IPS-18c (cell line): ENCODE data around the gene GRAMD4.
"Not testable (repeated sequence)": the region's sequence is repeated elsewhere in the genome, so short reads cannot be mapped to it uniquely, and the experiment has no call there.

ENCODE experiments used
- H3K4me3 ChIP-seq: 2 replicates; pipeline ENCODE4 v1.7.0; 2013; ENCODE audit warnings: low read depth, mild to moderate bottlenecking, low read length, moderate library complexity; ENCODE audit not compliant: insufficient read depth
- H3K9me3 ChIP-seq: one replicate; pipeline ENCODE4 v1.6.1; 2013; ENCODE audit warnings: mild to moderate bottlenecking, low read length, moderate library complexity; ENCODE audit not compliant: control insufficient read depth, insufficient read depth

The GRAMD4 gene

DNA sequence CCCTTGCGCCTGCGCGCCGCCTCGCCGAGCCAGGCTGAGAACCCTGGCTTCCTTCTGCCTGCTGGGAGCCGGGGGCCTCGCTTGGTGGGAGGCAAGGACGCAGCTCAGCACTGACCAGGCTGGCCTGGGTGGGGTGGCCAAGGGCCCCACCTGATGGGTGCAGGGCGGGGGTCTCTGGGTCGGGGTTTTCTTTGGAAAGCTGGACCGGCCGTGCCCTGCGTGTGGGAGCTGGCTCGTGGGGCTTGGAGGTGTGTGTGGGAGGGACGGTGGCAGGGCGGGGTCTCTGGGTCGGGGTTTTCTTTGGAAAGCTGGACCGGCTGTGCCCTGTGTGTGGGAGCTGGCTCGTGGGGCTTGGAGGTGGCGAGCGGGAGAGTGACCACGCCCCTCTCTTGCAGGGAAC lies 6.2 kb downstream of the GRAMD4 start:
- H3K4me3 ChIP-seq, result no peak overlapping the region
- peaks cover 4% of the 10 kb centered on the region for H3K9me3 ChIP-seq

DNA sequence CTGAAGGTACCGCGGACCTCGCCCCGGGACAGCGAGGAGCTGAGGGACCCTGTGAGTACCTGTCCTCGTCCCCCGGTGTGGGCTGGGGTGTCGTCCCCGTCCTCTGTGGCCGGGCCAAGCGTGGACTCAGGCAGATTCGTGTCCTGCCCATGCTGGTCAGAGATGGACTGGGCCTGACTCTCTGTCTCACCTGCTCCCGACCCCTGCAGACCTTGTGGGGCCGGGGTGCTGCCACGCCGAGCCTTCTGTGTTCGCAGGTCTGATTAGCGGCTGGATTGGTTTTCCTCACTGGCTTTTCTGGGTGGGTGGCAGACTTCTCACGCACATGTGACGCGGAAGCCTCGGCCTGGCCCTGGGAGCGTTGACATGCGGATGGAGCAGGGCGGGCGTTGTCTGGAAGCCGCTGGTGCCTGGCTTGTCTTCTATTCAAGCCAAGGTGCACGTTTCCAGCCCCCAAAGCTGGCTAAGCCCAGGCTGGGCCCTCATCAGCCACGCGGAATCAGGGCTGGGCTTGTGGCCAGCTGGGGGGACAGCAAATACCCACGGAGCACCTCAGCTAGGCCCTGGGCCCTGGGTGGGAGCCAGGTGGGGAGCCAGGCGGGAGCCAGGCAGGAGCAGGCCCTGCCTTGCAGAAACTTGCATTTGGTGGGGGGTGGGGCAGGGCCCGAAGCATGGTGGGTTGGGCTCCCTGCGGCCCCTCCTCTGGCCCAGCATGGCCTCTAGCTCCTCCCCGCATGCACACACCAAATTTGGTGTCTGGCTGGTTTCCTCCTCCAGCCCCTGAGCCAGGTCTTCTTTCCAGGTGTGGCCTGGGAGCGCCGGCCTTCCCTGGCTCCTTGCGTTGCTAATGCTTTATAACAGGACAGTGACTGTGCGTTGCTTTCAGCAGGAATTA lies 7.0 kb downstream of the GRAMD4 start:
- H3K4me3 ChIP-seq, result no peak overlapping the region

DNA sequence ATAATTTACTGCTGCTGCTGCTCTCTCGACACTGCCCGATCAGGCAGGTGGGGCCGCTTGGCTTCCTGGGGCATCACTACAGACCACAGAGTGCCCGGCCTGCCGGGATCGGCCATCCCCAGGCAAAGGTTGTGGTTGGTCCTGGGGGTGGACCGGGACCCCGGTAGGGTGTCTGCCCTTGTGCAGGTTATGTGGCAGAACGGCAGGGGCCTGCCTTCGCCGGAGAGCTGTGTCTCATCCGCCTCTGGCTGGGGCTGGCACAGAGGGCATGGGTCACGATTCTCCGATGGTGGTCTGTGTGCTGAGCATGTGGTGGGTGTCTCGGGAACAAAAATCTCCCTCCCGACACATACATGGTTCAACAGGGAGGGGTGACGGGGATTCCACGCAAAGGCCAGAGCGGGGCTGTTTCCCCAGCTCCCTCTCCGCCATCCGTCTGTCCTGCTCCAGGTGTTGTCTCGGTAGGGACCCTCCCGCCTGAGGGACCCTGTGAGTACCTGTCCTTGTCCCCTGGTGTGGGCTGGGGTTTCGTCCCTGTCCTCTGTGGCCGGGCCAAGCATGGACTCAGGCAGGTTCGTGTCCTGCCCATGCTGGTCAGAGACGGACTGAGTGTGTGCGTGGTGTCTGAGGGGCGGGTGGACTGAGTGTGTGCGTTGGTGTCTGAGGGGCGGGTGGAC lies 7.8 kb downstream of the GRAMD4 start:
- no peak overlapping the region for H3K4me3 ChIP-seq
- H3K9me3 ChIP-seq, result no peaks in the 10 kb centered on the region

More for the DNA sequence above, 7.0 kb downstream of the GRAMD4 start:
- H3K9me3 ChIP-seq, result peaks cover 3% of the 10 kb centered on the region

DNA sequence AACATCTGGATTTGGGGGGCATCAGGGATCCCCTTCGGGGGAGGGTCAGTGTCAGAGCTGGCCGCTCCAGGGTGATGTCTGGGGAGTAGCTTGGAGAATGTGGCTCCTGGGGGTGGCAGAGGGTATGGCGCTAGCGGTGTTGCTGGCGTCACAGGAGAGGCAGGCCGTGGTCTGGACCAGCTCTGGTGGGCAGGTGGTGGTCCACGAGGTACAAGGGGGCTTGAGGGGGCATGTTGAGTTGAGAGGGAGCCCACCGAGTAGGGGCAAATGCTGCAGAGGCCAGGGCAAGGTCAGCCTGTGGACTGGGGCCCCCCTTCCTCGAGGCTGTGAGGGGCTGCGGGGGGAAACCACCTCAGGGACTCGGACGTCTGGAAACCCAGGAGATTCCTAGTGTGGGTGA lies 8.6 kb downstream of the GRAMD4 start:
- H3K9me3 ChIP-seq, result no peaks in the 10 kb centered on the region
- H3K4me3 ChIP-seq, result no peak overlapping the region

DNA sequence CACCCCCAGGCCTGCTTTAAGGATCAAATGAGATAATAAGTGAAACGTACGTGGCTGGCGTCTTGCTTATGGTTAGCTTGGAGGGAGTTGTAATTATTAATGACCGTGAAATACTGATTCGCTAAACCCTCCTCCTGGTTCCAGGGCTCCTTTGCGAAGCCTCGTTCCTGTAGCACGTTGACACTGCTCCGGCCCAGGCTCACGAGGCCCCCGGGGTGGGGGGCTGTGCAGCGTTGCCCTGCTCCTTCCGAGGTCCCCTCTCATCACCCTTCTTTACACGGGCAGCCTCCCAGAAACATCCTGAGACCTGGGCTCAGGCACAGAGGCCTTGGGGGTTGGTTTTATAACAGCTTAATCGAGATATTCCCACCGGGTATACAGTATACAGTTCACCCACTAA lies 9.1 kb downstream of the GRAMD4 start:
- Histone ChIP-seq H3K9me3 (no peaks in the 10 kb centered on the region), H3K4me3 (no peak overlapping the region)

DNA sequence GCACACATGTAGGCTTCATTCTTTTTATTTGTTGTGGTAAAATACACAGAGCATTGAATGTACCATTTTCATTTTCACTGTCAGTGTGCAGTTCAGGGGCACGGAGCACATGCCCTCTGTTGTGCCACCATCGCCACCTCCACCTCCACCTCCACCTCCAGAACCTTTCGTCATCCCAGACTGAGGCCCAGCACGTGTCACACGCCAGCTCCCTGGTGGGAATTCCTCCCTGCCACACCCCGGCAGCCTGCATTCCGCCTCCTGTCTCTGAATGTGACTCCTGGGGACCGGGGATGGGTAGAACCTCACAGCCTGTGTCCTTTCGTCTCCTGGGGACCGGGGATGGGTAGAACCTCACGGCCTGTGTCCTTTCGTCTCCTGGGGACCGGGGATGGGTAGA lies 10.9 kb downstream of the GRAMD4 start:
- no peaks in the 10 kb centered on the region for H3K9me3 ChIP-seq
- no peak overlapping the region for H3K4me3 ChIP-seq

DNA sequence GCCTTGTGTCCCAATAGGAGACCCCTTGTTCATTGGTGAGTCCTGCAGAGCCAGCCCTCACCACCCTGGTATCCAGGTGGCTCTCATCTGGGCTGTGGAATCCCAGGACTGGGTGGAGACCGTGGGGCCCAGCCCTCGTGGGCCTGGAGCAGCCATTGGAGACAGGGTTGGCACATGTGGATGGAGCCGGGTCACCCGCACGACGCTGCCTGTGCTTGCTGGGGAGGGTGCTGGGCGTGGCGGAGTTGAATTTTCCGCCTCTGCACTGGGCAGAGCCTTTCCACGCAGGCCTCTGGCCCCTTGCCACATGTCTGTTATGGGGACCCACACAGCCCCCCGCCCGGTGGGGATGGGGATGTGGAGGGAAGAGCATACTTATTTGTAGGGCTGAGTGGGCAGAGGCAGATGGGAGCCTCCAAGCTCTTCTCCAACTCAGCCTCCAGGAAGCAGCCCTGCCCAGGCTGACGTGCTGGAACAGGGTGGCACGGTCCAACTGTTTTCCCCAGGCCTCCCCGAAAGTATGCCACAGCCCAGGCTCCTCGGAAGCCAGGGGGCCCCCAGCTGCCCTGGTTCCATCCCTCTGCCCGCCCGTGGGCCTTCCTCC lies 12.6 kb downstream of the GRAMD4 start:
- no peaks in the 10 kb centered on the region for H3K9me3 ChIP-seq
- no peak overlapping the region for H3K4me3 ChIP-seq

DNA sequence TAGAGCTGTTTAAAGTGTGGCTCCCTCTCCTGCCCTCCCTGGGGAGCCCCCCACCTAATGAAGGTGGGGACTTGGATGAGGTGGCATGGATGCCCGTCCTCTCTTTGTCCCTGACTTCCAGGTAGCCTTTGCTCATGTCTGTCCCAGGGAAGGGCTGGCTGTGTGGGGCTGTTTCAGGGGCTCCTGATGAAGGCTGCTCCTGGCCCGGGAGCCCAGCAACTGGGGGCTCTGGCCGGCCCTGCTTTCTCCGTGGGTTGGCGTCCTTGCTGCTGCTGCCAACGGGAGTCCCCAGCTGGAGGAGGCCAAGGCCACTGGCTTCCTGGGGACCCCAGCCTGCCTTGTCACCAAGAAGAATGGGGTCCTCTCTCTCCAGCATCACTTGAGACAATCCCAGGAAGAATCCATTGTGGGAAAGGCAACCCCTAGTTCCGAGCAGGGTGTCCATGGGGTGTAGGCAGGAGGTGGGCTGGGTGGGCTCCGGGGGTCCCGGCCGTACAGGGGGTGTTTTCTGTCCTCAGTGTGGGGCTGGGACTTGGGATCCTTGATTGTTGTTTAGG lies 13.2 kb downstream of the GRAMD4 start:
- no peak overlapping the region for H3K4me3 ChIP-seq
- no peaks in the 10 kb centered on the region for H3K9me3 ChIP-seq

DNA sequence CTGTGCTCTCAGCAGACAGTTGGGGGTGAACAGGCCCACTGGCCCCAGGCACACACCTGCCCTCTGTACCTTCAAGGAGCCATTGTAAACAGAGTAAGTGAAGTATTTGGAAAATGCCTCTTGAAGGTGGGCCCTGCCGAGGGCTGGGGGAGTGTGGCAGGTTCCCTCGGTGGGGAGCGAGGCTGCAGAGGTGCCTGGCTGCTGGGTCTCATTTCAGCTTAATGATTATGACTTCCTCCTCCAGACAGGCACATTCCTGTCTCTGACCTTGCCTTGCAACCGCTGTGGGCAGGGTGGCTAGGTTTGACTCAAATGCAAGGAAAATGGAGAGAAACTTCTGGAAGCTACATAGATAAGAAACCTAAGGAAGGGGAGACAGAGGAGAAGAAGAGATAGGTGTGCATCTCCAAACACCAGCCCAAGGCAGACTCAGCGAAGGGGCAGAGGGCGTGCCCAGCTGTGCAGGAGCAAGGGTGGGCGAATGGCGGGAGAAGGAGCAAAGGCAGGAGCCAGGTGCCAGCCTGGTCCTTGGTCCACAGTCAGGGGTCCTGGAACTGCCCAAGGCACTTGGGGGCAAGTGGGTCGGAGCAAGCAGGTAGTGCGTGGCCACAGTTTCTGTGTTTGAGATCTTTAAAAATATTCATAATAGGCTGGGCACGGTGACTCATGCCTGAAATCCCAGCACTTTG lies 14.0 kb downstream of the GRAMD4 start:
- no peak overlapping the region for H3K4me3 ChIP-seq
- H3K9me3 ChIP-seq, result no peaks in the 10 kb centered on the region

DNA sequence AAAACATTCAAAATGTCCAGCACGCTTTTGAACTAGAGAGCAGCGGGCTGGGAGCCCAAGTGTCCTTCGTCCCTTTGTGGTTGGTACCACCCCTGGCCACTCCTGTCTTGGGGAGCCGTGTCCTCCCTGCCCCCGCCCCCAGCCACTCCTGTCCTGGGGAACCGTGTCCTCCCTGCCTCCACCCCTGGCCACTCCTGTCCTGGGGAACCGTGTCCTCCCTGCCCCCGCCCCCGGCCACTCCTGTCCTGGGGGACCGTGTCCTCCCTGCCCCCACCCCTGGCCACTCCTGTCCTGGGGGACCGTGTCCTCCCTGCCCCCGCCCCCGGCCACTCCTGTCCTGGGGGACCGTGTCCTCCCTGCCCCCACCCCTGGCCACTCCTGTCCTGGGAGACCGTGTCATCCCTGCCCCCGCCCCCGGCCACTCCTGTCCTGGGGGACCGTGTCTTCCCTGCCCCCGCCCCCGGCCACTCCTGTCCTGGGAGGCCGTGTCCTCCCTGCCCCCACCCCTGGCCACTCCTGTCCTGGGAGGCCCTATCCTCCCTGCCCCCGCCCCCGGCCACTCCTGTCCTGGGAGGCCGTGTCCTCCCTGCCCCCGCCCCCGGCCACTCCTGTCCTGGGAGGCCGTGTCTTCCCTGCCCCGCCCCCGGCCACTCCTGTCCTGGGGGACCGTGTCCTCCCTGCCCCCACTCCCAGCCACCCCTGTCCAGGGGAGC lies 14.9 kb downstream of the GRAMD4 start:
- H3K4me3 ChIP-seq, result not testable (repeated sequence)

DNA sequence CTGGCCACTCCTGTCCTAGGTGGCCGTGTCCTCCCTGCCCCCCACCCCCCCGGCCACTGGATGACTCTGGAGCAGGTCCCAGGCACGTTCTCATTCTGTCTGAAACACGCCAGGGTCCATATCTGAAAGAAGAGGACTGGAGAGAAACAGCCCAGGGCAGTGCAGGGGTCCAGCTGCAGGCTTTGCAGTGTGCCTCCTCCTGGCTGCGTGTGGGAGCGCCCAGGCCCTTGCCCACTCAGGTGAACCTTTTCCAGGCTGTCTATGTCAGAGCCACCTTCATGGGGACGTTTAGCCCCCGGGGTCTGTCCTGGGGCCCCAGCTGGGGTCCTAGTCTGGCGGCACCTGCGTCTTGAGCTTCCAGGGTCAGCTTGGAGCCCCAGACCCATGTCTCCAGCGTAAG lies 15.6 kb downstream of the GRAMD4 start:
- no peak overlapping the region for H3K4me3 ChIP-seq
- H3K9me3 ChIP-seq, result no peaks in the 10 kb centered on the region

More for the DNA sequence above, 14.9 kb downstream of the GRAMD4 start:
- H3K9me3 ChIP-seq, result not testable (repeated sequence)

DNA sequence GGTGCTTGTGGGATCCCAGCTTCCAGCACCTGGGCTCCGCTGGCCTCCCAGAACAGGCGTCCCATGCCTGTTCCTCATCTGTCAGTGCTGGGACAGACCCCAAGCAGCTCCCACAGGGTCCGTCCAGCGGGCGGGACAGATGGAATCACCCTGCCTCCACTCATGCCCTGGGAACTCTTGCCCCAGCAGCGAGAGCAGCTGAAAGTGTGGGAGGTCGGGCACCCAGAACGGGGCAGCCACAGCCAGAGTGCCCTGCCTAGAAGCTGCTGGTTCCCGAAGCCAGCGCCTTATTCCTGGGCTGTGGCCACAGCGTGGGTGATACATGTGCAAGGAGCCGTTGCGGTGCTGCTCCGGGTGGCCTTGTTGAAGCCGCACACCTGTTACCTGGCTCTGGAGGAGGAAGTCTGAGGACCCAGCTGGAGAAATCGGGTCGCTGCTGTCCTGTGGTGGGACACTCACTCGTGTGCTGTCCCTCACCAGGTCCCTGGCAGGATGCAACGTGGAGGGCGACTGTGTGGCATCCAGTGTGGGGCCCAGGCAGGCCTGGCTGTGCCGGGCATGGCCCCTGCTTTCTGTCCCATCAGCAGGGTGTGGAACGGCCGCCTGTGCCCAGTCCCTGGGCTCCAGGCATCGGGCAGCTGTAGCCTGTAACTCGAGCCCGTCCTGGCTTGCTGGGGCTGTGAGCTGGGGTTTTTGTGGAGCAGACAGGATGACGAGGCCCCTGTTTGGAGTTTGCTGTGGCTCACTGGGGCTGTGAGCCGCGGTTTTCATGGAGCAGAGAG lies 16.2 kb downstream of the GRAMD4 start:
- Histone ChIP-seq H3K9me3 (no peaks in the 10 kb centered on the region), H3K4me3 (no peak overlapping the region)

DNA sequence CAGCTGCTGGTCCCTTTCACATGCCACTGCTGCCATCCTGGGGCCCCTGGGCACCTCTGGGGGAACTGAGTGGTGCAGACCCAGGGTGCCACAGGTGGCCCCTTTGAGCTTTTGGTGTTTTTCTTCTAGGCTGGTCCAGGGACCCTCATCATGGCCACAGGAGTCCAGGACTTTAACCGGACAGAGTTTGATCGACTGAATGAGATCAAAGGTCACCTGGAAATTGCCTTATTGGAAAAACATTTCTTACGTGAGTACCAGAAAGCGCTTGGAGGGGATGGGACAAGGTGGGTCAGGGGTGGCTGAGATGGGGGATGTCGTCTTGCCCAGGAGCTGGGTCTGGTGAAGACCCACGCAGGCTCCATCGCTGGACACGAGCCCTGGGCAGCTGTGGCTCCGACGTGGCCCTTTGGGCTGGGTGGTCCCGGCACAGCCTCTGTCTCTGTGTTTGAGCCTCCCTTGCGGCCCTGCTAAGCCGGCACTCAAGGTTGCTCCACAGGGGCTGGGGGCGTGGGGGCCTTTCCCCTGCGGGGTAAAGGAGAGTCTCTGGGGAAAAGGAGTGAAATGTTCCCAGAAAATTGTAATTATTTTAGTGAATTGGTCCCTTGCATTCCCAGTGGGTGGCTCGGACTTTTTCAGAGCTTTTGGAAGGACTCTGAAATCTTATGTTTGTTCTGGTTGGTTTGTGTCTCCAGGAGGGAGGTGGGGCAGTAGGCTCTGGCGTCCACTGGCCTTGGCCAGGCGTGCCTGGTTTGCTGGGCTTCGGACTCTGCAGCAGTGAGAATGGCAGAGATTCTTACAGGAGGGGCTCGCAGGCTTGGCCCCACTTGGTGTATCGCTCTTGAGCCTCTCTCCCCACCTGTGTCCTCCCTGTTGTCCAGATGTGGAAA lies 17.8 kb downstream of the GRAMD4 start:
- H3K4me3 ChIP-seq, result no peak overlapping the region

DNA sequence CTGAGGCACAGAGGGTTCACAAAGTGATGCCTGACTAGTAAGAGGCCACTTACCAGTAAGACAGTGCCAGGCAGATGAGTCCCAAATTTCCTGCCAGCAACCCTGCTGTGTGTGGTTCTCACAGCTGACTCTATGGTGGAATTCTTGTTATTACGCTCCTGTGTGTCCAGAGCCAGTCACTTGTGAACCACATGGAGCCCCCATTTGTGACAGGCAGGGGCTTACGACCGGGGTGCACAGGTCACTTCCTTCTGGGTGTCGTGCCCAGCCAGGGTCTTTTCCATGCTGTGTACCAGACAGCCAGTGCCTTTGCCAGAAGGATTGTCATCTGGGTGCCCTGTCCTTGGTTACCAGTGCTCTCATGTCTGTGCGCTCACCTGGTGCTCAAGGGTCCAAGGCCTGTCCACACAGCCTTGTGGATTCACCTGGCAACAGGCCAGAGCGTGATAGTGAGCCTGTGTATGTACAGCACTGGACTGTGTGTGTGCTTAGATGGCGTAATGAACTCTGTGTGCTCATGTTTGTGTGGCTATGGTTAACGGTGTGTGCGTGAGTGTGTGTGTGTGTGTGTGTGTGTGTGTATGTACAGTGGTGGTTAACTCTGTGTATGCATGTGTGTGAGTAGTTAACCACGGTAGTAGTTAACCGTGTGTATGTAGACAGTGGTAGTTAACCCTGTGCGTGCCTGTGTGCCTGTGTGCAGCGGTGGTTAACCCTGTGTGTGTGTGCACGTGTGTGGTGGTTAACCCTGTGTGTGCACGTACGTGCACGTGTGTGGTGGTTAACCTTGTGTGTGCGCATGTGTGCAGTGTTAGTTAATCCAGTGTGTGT lies 18.6 kb downstream of the GRAMD4 start:
- H3K9me3 ChIP-seq, result no peaks in the 10 kb centered on the region
- no peak overlapping the region for H3K4me3 ChIP-seq

More for the DNA sequence above, 17.8 kb downstream of the GRAMD4 start:
- H3K9me3 ChIP-seq, result no peaks in the 10 kb centered on the region
